Measurements from ENCODE around the gene CPSF4L.
"Not testable (repeated sequence)": the region's sequence is repeated elsewhere in the genome, so short reads cannot be mapped to it uniquely, and the experiment has no call there.

CPSF4L gene

GRCh38 chr17:73261617-73261951 lies at the start of gene CPSF4L:
TSS of gene CPSF4L (minus strand) at chr17:73261880. CDS start at chr17:73261818, 62 bp downstream.
- no peak within 1 kb of the TSS for H3K4me3 ChIP-seq (ENCODE audit: control insufficient read depth, low read depth, low read length)
- no peak for DNase-seq (ENCODE audit: low read depth)
- no peak for TF ChIP-seq CTCF (IDR thresholded peaks at IDR 0.05; ENCODE audit: control insufficient read depth, insufficient read depth, low read depth, low read length, missing control alignments)

- no peak for TF ChIP-seq CTCF (IDR thresholded peaks at IDR 0.05; ENCODE audit: control insufficient read depth, insufficient read depth, low read depth, low read length, missing control alignments)
- DNase-seq (ENCODE audit: low read depth), result no peak
These were observed 49.7 kb upstream of the CPSF4L start for GRCh38 chr17:73311428-73311780.

GRCh38 chr17:73309727-73310596 lies 48.3 kb upstream of the CPSF4L start:
- H3K4me3 ChIP-seq (ENCODE audit: control insufficient read depth, low read depth, low read length), result peak overlapping the region; percentile 90
- DNase-seq (ENCODE audit: low read depth), result no peak
- TF ChIP-seq CTCF (IDR thresholded peaks at IDR 0.05; ENCODE audit: control insufficient read depth, insufficient read depth, low read depth, low read length, missing control alignments), result no peak

More at GRCh38 chr17:73311428-73311780, 49.7 kb upstream of the CPSF4L start:
- H3K4me3 ChIP-seq (ENCODE audit: control insufficient read depth, low read depth, low read length), result peak overlapping the region; percentile 90

GRCh38 chr17:73308959-73309358 lies 47.3 kb upstream of the CPSF4L start:
- not testable (repeated sequence) for DNase-seq (ENCODE audit: low read depth); H3K4me3 ChIP-seq (ENCODE audit: control insufficient read depth, low read depth, low read length)

- no peak overlapping the region for H3K4me3 ChIP-seq (ENCODE audit: control insufficient read depth, low read depth, low read length)
- no peak for DNase-seq (ENCODE audit: low read depth)
These were observed 46.5 kb upstream of the CPSF4L start for GRCh38 chr17:73308017-73308823.

GRCh38 chr17:73307130-73307529 lies 45.5 kb upstream of the CPSF4L start:
- no peak for DNase-seq (ENCODE audit: low read depth)
- no peak overlapping the region for H3K4me3 ChIP-seq (ENCODE audit: control insufficient read depth, low read depth, low read length)
- no peak for TF ChIP-seq CTCF (IDR thresholded peaks at IDR 0.05; ENCODE audit: control insufficient read depth, insufficient read depth, low read depth, low read length, missing control alignments)

More at GRCh38 chr17:73308017-73308823, 46.5 kb upstream of the CPSF4L start:
- TF ChIP-seq CTCF (IDR thresholded peaks at IDR 0.05; ENCODE audit: control insufficient read depth, insufficient read depth, low read depth, low read length, missing control alignments), result no peak
